DOHH2 (cell line): ENCODE measurements around the gene FBLN2.

ENCODE experiments used
- H3F3A ChIP-seq: fragments of 200-600 bp; sonication (generic), shearing (Covaris generic); 2 replicates; pipeline ENCODE4 v1.6.0; 2016; ENCODE audit warnings: antibody characterized with exemption, mild to moderate bottlenecking; ENCODE audit not compliant: control insufficient read depth, insufficient read depth
- H3K27ac ChIP-seq: fragments of 200-600 bp; sonication (generic); 2 replicates; pipeline ENCODE4 v1.5.1; 2014; ENCODE audit warnings: low read depth, mild to moderate bottlenecking, low read length, moderate library complexity
- H3K27me3 ChIP-seq: fragments of 200-600 bp; sonication (generic); 2 replicates; pipeline ENCODE4 v1.6.1; 2014; ENCODE audit warnings: mild to moderate bottlenecking, low read length, mixed read lengths; ENCODE audit not compliant: control insufficient read depth
- H3K36me3 ChIP-seq: fragments of 200-600 bp; sonication (generic); 2 replicates; pipeline ENCODE4 v1.6.1; 2014; ENCODE audit warnings: mild to moderate bottlenecking, low read length, moderate library complexity, mixed read lengths; ENCODE audit not compliant: control insufficient read depth
- H3K4me1 ChIP-seq: fragments of 200-600 bp; sonication (generic); 2 replicates; pipeline ENCODE4 v1.6.1; 2014; ENCODE audit warnings: mild to moderate bottlenecking, low read length, mixed read lengths; ENCODE audit not compliant: control insufficient read depth
- H3K4me2 ChIP-seq: fragments of 200-600 bp; sonication (generic); 2 replicates; pipeline ENCODE4 v1.6.0; 2014; ENCODE audit warnings: mild to moderate bottlenecking, low read length, moderate library complexity
- H3K4me3 ChIP-seq: fragments of 200-600 bp; sonication (generic); 2 replicates; pipeline ENCODE4 v1.5.1; 2014; ENCODE audit warnings: mild to moderate bottlenecking, low read length, mixed read lengths
- H3K79me2 ChIP-seq: fragments of 200-600 bp; sonication (generic); 2 replicates; pipeline ENCODE4 v1.6.1; 2014; ENCODE audit warnings: mild to moderate bottlenecking, low read length, mixed read lengths; ENCODE audit not compliant: control insufficient read depth
- H3K9me2 ChIP-seq: fragments of 200-600 bp; sonication (generic); replicated peaks from 2 replicates; pipeline ENCODE4 v1.6.1; 2014; ENCODE audit warnings: mild to moderate bottlenecking, low read length, mixed read lengths; ENCODE audit not compliant: control insufficient read depth
- H3K9me3 ChIP-seq: fragments of 200-600 bp; sonication (generic); 2 replicates; pipeline ENCODE4 v1.6.1; 2014; ENCODE audit warnings: antibody characterized with exemption, low read length, mixed read lengths; ENCODE audit not compliant: control insufficient read depth, insufficient read depth
- H4K20me1 ChIP-seq: fragments of 200-600 bp; sonication (generic); 2 replicates; pipeline ENCODE4 v1.6.0; 2014; ENCODE audit warnings: low read depth, mild to moderate bottlenecking, antibody characterized with exemption, low read length, moderate library complexity; ENCODE audit not compliant: control insufficient read depth, insufficient read depth
- CTCF ChIP-seq: fragments of 200-600 bp; sonication (generic); IDR thresholded peaks from one replicate; pipeline ENCODE4 v1.5.1; 2014; ENCODE audit warnings: antibody characterized with exemption, mild to moderate bottlenecking, low read depth, low read length; ENCODE audit not compliant: poor library complexity, severe bottlenecking
- EZH2phosphoT487 ChIP-seq: fragments of 200-600 bp; sonication (generic); IDR thresholded peaks from 2 replicates; pipeline ENCODE4 v1.6.1; 2017; ENCODE audit warnings: borderline replicate concordance, mild to moderate bottlenecking, antibody characterized with exemption, low read length, moderate library complexity, mixed read lengths

FBLN2 gene

GRCh38 chr3:13624671-13625125 is 75.8 kb downstream of the FBLN2 start:
- no peak for TF ChIP-seq EZH2phosphoT487
- no peak for TF ChIP-seq CTCF
- Histone ChIP-seq H3K79me2 (no peaks in the 10 kb centered on the region), H4K20me1 (no peaks in the 10 kb centered on the region), H3F3A (no peaks in the 10 kb centered on the region), H3K27me3 (no peaks in the 10 kb centered on the region), H3K9me2 (no peaks in the 10 kb centered on the region), H3K4me1 (no peaks in the 10 kb centered on the region), H3K27ac (no peak overlapping the region), H3K4me2 (no peak overlapping the region), H3K4me3 (no peak overlapping the region), H3K36me3 (no peaks in the 10 kb centered on the region), H3K9me3 (no peaks in the 10 kb centered on the region)

- no peak overlapping the region for H3K4me2 ChIP-seq
- H3K9me2 ChIP-seq, result no peaks in the 10 kb centered on the region
- no peak for TF ChIP-seq EZH2phosphoT487
- TF ChIP-seq CTCF, result no peak
- no peaks in the 10 kb centered on the region for H3F3A ChIP-seq
- H3K4me1 ChIP-seq, result no peaks in the 10 kb centered on the region
- no peak overlapping the region for H3K27ac ChIP-seq
- H3K9me3 ChIP-seq, result no peaks in the 10 kb centered on the region
- no peaks in the 10 kb centered on the region for H3K79me2 ChIP-seq
- no peaks in the 10 kb centered on the region for H3K27me3 ChIP-seq
- H3K36me3 ChIP-seq, result no peaks in the 10 kb centered on the region
- H4K20me1 ChIP-seq, result no peaks in the 10 kb centered on the region
- no peak overlapping the region for H3K4me3 ChIP-seq
Observed at GRCh38 chr3:13626396-13626795, 77.5 kb downstream of the FBLN2 start.

GRCh38 chr3:13626915-13627460 is 78.1 kb downstream of the FBLN2 start:
- Histone ChIP-seq H3K9me2 (no peaks in the 10 kb centered on the region), H3K4me1 (no peaks in the 10 kb centered on the region), H3K9me3 (no peaks in the 10 kb centered on the region), H3K79me2 (no peaks in the 10 kb centered on the region), H3K27me3 (no peaks in the 10 kb centered on the region), H3K36me3 (no peaks in the 10 kb centered on the region), H3K4me2 (no peak overlapping the region), H4K20me1 (no peaks in the 10 kb centered on the region), H3K4me3 (no peak overlapping the region), H3K27ac (no peak overlapping the region), H3F3A (no peaks in the 10 kb centered on the region)
- TF ChIP-seq EZH2phosphoT487, result no peak
- no peak for TF ChIP-seq CTCF
